ENCODE results near the gene CSF1R.
"Not testable (repeated sequence)": the region's sequence is repeated elsewhere in the genome, so short reads cannot be mapped to it uniquely, and the experiment has no call there.

Gene CSF1R

GRCh38 chr5:150104550-150104870, 18.2 kb upstream of the CSF1R start:
- H3K4me3 ChIP-seq (ENCODE audit: low read depth, low read length), result no peak overlapping the region

GRCh38 chr5:150103678-150104549, 17.6 kb upstream of the CSF1R start:
- H3K4me3 ChIP-seq (ENCODE audit: low read depth, low read length), result no peak overlapping the region

- H3K4me3 ChIP-seq (ENCODE audit: low read depth, low read length), result no peak overlapping the region
Measured at GRCh38 chr5:150101023-150101422, 14.7 kb upstream of the CSF1R start.

- no peak overlapping the region for H3K4me3 ChIP-seq (ENCODE audit: low read depth, low read length)
Measured at GRCh38 chr5:150097152-150097551, 10.8 kb upstream of the CSF1R start.

GRCh38 chr5:150092159-150092787, 5.9 kb upstream of the CSF1R start:
- no peak overlapping the region for H3K4me3 ChIP-seq (ENCODE audit: low read depth, low read length)

GRCh38 chr5:150085191-150085912, 1.0 kb downstream of the CSF1R start:
- no peak overlapping the region for H3K4me3 ChIP-seq (ENCODE audit: low read depth, low read length)

GRCh38 chr5:150084754-150085153, 1.6 kb downstream of the CSF1R start:
- H3K4me3 ChIP-seq (ENCODE audit: low read depth, low read length), result not testable (repeated sequence)

GRCh38 chr5:150082889-150083288, 3.5 kb downstream of the CSF1R start:
- no peak overlapping the region for H3K4me3 ChIP-seq (ENCODE audit: low read depth, low read length)

GRCh38 chr5:150082374-150082773, 4.0 kb downstream of the CSF1R start:
- H3K4me3 ChIP-seq (ENCODE audit: low read depth, low read length), result no peak overlapping the region

GRCh38 chr5:150081541-150082283, 4.6 kb downstream of the CSF1R start:
- no peak overlapping the region for H3K4me3 ChIP-seq (ENCODE audit: low read depth, low read length)

- no peak overlapping the region for H3K4me3 ChIP-seq (ENCODE audit: low read depth, low read length)
Measured at GRCh38 chr5:150080696-150081435, 5.5 kb downstream of the CSF1R start.

- no peak overlapping the region for H3K4me3 ChIP-seq (ENCODE audit: low read depth, low read length)
Measured at GRCh38 chr5:150079909-150080461, 6.4 kb downstream of the CSF1R start.

GRCh38 chr5:150078802-150079689, 7.3 kb downstream of the CSF1R start:
- no peak overlapping the region for H3K4me3 ChIP-seq (ENCODE audit: low read depth, low read length)

- H3K4me3 ChIP-seq (ENCODE audit: low read depth, low read length), result no peak overlapping the region
Measured at GRCh38 chr5:150077996-150078801, 8.2 kb downstream of the CSF1R start.

GRCh38 chr5:150077060-150077459, 9.3 kb downstream of the CSF1R start:
- H3K4me3 ChIP-seq (ENCODE audit: low read depth, low read length), result no peak overlapping the region

- no peak overlapping the region for H3K4me3 ChIP-seq (ENCODE audit: low read depth, low read length)
Measured at GRCh38 chr5:150075806-150076205, 10.5 kb downstream of the CSF1R start.

GRCh38 chr5:150075233-150075632, 11.1 kb downstream of the CSF1R start:
- no peak overlapping the region for H3K4me3 ChIP-seq (ENCODE audit: low read depth, low read length)

- H3K4me3 ChIP-seq (ENCODE audit: low read depth, low read length), result no peak overlapping the region
Measured at GRCh38 chr5:150073677-150074076, 12.7 kb downstream of the CSF1R start.
